Fibroblast of skin of back (primary cell): Measurements from ENCODE around the gene CSNK2A2.
A peak's percentile ranks its signal among the peaks of the same experiment; 100 is the strongest.

Experiments
- DNase-seq: peaks from one replicate; pipeline ENCODE4 v3.0.0-alpha.2; 2013

CSNK2A2 gene

DNA sequence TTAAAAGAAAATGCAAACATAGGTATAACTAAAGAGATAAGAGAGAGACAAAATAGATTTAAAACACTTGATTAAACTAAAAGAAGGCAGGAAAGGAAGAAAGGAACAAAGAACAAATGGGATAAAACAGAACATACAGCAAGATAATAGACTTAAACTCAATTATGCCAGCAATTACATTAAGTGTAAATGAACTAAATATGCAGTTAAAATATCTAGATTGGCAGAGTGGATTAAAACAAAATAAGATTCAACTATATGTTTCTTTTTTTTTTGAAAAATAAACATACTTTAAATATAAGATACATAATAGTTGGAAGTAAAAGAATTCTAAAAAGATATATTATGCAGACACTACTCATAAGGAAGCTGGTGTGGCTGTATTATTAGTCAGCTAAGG lies 59.1 kb downstream of the CSNK2A2 start:
- DNase-seq, result no peak

DNA sequence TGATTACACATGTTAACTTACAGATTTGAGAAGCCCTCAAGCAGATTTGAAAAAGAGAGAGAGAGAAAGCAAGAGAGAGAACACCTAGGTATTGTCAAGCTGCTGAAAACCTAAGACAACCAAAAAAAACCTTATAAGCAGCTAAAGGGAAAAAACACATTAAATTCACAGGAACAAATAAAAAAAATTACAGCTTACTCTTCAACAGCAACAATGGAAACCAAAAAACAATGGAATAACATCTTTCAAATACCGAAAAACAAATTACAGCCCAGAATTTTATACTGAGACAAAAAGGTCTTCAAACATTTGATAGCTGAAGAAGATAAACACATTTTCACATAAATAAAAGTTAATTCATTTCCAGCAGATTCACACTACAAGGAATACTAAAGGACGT lies 60.3 kb downstream of the CSNK2A2 start:
- DNase-seq, result no peak

DNA sequence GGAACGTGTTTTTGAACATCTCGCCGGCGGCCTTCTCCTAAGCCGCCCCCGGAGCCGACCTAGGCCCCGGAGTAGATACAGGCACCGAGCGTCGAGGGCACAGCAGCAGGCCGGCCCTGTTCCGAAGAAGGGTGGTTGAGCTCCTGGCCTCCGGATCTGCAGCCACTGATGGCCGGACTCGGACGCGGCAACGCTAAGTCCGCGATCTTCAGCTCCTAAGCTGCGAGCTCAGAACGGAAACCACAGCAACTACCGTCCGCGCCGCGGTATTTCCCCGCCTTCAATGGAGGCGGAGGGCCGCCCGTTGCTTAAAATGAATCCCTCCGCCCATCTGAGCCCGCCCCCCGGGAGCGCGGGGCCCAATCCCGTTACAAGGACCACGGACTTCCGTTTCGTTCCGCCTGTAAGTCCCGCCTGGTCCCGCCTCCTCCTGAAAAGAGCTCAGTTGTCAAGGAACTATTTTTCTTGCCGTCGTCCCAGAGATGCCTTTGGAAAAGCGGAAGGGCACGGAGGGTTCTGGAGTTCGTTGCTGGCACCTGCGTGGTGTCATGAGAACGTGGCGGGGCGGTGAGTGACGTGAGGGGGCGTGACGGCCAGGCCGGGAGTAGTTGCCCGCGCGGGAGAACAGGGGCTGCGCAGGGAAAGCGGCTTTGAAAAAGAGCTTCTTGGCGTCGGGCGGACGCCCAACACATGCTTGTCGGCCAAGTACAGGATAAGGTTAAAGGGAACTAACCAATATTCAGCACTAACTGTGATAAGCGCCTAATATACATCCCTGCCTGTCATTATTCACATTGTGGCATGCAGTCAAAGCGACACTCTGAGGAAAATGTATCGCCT lies 68.6 kb downstream of the CSNK2A2 start, which contains the start of gene CFAP20:
Gene CFAP20, minus strand, starts transcription at position 285 of the 840 bp plus-strand sequence. Its CDS starts 266 bp downstream, at position 19.
- DNase-seq, result peak; percentile 100

DNA sequence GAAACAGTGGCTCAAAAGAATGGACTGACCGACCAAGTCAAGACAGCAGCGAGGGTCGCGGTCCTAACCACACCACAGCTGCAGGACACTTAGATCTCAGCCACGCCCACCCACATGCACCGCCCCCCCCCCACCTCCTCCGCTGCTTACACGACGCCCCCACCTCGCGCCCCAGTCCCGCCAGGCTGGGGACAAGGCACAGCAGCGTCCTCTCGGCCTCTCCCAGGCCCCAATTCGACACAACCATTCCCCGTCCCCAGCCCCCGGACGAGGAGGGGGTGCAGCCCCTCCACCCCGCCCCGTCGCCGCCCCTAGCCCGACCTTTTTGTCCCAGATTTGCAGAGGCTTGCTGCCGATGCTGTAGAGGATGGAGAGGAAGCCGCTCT lies 69.2 kb downstream of the CSNK2A2 start:
- DNase-seq, result no peak

DNA sequence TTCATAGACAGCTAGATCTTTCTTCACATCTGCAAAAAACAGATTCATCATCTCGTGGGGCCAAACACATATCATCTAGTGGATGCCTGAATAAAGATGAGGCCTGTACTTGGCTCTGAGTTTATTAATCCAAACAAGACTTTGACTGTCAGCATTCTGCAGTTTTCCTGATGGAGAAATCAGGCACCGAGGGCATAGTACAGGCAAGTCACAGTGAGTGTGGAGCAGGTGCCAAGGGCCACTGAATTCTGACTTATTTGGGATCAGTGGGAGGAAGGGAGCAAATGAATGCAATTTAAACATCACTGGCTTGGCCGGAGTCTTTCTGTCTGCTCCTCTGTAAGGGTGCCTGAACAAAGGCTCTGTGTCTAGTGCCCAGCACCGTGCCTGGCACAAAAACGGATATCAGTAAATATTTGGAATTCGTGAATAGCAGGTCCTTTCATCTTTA lies 69.7 kb downstream of the CSNK2A2 start:
- no peak for DNase-seq

DNA sequence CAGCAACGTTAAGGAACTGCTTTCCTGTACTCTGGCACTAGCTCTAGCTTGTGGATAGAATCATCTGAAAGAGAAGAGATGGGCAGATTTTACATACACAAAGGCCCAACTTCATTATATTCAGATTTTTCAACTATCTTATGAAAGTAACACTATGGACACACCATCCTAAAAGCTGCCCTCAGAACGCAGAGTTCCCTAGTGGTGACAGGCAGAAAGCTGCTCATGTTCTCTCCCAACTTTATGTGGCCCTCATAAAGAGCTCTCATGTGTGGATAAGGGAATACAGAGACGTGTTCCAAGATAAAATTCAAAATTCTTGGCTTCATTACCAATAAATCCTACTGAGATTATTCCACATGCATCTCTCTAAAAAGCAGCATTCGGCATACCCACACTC lies 70.3 kb downstream of the CSNK2A2 start:
- DNase-seq, result no peak

DNA sequence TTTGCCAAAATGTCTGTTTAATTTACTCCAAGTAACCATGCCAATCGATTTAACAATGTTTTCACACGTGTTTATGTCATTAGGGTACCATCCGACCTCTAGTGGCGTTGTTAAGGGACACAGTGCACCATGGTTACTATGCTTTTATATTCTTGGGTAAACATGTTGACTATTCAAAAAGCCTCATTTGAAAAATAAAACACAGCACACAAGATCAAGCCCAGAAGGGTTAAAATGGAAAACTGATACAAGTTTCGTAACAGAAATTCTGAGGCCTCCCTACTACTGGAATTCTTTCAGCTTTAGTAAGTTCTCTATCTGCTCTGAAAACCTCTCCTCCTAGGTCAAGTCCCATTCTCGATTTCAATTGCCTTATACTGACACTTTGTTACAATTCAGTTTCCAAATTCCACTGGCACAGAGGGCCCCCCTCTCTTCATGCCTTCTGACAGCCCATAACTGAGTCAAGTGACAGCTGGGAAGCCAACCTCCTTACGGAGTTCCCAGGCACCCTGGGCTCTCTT lies 70.8 kb downstream of the CSNK2A2 start:
- peak; percentile 44 for DNase-seq

DNA sequence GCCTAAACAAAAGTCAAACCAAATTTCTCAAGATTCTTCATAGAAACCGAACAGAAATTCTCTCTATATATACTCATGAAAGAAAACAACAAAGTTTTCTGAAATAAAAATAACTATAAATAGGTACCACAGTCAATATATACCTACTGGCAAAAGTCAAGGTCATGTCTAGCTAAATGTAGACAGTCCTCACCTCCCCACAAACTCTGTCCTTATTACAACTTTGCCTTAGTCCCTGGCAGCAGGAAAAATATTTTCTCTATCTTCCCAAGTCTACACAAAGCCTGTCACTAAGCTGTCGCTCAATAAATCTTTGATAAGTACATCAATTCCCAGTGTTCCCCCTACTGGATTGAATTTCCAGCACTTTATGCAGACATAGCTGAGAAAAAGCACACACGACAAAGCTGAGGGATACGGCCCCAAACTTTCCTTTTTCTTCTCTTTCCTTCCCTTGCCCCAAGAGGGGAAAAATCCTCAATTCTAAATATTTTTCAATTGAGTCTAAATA lies 71.4 kb downstream of the CSNK2A2 start:
- DNase-seq, result no peak

DNA sequence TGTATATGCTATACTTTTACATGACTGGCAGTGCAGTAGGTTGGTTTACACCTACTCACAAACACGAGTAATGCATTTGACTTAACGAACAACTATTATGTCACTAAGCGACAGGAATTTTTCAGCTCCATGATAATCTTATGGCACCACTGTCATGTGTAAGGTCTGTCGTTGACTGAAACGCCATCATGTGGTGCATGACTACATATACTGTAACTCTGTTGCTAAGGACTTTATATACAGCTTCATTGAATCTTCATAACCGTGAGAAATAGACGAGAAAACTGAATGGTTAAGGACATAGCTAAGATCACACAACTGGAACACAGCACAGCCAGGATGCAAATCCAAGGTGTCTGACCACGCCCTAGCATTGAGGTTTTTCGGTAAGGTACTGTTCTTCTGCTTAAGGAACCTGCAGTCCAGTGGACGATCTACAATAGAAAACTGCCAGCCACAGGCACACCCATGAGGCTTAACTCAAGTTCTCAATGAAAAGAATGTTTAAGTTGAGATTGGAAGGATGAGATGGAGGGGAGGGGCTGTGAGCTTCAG lies 72.0 kb downstream of the CSNK2A2 start:
- DNase-seq, result no peak

DNA sequence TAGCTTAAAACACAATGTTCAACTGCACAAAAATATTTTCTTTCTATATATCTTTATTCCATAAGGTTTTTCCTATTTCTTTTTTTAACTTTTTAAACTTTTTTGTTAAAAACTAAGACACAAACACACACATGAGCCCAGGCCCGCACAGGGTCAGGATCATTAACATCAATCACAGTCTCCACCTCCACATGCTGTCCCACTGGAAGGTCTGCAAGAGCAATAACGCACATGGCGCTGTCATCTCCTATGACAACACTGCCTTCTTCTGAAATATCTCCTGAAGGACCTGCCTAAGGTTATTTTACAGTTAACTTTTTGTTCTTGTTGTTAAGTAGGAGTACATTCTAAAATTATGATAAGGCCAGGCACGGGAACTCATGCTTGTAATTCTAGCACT lies 72.9 kb downstream of the CSNK2A2 start:
- DNase-seq, result no peak

DNA sequence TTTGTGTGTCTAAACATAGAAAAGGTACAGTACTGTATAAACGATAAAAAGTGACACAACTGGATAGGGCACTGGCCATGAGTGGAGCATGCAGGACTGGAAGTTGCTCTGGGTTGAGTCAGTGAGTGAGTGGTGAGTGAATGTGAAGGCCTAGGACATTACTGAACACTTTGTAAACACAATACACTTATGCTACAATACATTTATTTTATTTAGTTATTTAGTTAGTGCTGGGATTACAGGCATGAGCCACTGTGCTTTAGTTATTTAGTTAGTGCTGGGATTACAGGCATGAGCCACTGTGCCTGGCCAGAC lies 73.3 kb downstream of the CSNK2A2 start:
- peak; percentile 43 for DNase-seq

DNA sequence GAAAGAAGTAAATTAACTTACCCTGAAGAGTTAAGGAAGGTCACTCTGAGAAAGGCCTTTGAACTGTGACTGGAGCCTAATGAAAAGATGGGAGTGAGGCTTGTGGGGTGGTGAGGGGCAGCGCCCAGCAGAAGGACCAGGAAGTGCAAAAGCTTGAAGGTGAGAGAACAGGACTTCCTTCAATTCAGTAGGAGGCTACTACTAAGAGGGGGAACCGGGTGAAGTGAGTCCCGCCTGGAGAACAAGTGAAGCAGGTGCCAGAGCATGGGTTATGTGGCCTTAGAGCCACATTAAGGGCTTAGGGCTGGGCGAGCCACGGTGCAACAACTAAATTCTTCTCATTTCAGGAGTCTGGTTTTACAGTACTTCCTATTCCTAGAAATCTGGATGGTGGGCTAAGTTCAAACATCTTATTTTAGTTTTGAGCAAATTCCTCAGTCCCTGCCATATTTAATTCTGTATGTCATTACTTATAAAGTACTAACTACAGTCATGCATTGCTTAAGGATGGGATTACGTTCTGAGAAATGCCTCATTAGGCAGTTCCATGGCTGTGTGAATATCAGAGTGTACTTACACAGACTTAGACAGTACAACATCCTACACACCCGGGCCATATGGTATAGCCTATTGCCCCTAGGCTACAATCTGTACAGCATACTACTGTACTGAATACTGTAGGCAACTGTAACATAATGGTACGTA lies 73.9 kb downstream of the CSNK2A2 start:
- no peak for DNase-seq

DNA sequence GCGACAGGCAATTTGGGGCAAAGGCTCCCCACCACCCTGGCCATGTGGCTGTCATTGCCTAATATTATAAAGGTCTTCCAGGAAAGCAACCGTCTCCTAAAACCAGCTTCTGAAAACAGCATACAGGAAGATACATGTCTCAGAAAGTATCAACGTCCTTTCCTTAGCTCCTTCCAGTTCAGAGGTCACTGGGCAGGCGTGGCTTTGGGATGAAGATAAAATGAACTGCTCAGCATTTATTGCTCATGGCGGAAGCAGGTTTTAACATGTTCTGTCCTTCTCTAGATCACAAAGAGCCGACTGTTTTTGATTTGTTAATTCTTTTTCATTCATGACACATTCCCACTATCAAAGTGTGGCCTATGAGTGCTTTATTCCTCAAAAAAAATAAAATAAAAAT lies 76.8 kb downstream of the CSNK2A2 start:
- DNase-seq, result no peak

DNA sequence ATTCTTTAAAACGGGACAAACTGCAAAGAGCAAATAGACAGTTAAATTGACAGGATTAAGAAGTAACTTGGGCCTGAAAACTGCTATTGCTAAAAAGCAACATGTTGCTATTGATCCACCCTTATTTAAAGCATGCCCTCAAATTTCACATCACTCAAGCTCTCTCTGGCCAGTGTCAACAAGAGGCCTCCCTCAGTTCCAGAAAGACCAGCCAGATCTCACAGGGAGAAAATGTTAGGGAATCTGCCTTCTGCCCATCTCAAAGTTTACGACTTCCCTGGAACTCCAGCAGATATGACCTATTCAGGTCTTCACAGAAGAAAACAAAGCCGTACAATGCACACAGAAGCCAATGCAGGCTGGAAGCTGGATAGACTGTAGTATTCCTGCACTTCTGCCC lies 77.7 kb downstream of the CSNK2A2 start:
- DNase-seq, result no peak

DNA sequence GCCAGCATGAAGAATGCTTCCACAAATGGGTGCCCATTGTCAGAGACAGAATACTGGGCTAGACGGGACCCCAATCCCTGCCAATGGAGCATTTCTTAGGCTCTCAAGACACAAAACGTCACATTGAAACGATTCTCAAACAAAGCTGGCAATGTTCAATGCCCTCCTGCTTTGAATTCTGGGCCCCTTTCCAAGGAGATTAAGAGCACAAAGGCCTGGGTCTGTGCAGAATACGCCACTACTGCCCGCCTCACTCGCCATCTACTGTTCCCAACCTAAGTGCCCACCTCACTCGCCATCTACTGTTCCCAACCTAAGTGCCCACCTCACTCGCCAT lies 78.4 kb downstream of the CSNK2A2 start:
- DNase-seq, result no peak

DNA sequence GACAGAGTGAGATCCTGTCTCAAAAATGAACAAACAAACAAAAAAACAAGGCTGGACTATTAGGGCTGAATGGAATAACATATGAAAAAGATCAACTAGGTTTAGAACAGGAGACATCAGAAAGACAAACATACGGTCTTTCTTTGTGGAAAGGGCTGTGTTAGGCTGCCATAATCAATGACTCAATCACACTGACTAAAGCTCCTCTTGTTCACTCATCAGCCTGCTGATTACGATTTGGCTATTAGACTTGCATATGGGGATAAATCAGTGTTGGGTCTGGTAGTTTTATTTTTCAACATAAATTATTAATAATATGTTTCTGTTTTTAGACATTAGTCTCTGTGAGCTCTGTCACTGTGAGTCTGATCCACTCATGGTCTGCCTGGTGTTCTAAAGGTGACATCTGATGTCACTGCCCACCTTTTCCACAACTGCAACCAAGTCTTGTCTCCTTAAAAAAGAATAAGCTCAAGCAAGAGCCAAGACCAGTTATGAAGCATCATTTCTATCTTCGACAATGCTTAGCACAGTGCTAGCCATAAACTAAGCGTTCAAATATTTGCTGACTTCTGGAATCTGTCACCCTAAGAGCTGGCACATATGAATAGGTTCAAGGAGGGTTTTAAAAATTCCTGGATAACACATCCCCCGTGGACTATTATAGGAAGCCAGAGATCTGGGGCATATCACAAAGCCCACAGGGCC lies 79.0 kb downstream of the CSNK2A2 start:
- DNase-seq, result peak; percentile 29

DNA sequence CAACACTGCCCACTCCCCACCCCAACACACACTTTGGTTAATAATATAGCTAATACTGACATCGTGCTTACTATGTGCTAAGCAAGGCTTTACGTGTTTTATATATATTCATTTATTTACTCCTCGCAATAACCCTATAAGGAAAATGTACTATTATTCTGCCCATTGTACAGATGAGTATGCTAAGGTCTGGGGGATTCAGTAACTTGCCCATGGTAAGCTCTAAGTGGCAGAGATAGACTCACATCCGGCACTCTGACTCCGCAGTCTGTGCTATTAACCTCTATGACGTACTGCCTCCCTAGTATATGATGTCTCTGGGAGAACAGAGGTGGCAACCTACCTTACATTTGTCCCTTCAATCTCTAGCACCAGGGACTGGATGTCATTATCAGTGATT lies 81.4 kb downstream of the CSNK2A2 start:
- no peak for DNase-seq

DNA sequence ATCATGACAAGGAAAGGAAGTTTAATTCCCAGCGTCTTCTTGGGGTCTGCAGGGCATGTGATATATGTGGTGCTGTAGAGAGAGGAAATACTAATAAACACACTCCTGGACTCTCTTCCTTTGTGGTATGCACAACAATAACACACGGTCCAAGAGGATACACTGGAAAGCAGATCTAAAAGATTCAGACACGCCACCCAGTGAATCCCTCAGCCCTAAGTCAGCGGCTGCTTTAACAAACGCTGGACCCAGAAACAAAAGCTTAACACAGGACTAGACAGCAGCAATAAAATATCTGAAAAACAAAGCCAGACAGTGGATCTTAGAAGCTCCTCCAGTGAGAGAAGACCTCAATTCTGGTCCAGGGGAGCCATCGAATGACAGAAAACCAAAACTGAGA lies 81.8 kb downstream of the CSNK2A2 start:
- no peak for DNase-seq

DNA sequence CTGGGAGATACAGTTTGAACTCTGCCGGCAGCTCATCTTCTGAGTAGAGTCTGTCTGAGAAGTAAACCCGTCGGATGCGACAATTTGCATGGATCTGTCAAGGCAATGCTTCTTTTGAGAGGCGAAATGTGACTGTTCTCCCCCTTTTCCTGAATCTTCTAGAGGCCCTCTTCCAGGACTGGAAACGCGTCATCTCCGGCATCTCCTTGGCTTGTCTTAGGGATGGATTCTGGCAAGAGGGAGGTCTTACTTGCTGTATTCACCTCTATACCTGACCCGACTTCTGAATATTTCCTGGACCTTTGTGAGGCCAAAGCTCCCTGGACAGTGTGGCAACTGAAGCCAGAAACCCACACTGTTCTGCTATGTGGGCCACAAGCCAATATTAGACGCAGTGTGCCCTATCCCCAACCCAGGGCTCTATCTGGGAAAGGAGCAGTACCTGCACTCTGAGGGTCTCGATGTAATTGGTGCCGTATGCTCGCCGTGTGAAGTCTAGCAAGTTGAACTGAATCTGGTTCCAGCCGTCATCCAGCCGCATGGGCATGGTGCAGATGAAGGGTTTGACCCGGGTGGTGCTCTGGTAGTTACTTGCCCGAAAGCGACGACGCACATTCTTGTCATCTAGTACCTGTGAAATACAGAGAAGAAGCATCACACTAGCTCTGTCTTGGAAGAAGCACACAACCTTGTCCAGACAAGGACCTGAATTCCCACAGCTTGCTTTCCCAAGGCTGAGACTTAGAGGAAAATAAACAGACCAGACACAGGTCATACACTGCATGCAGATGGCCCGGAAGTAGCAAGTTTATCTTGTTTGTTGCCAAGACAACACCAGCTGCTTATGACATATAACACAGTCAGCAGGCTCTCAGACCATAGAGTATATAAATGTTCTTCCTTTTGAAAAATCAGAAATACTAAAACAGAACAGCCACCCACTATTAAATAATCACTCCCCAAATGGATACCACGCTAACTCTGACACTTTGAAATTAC lies 82.8 kb downstream of the CSNK2A2 start:
- DNase-seq, result no peak

DNA sequence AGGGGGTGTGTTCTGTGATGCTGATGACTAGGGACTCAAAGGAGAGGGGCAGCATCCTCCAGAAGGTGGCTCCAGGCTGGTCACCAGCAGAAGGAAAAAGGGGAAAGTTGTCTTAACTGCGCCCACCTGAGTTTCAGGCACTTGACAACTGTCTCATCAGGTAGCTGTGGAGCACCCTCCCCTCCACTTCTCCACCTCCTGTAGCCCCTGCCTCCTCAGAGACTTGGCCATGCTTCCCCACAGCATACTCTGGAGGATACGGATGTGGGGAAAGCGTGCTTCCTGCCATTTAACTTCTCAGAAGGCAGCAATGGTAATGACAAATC lies 86.6 kb downstream of the CSNK2A2 start:
- no peak for DNase-seq

DNA sequence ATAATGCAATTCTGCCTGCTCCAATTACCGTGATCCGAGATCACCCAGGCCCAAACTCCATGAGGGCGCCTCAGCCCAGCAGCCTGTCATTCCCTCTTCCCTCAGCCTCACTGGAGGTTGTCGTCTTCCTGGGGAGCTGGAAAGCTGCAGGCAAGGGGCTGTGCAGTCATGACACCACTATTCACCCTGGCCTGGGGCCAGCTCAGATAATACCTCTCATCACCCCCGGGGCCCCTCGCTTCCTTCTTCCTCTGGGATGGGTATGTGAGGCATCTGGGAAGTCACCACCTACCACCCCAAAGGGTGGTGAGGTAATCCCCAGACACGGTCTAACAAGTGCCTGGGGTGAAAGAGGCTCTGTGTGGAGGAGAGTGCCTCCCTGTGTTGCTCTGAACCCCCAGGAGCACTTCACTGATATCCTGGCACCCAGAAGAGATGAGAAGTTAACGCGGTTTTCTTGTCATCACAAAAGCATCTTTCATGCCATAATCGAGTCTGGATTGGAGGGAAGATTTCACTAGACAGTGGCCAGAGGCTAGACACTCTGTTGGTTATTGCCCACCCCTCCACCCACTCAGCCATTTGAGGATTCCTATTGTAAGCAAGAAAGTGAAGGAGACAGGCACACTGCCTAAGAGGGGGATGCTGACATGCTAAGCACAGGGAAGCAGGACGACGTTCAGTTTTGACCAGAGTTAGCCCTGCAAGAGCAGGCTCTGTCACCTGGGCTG lies 87.2 kb downstream of the CSNK2A2 start:
- DNase-seq, result peak; percentile 76
